Esophagus muscularis mucosa (tissue), 3 donors: ENCODE data around the gene ZFR.

Source experiments
- CTCF ChIP-seq, 3 experiments: fragments of 200-600 bp in 2 of 3; fragments of 450-650 bp in 1 of 3; sonication (generic) in 2 of 3; IDR thresholded peaks; one replicate each; pipeline ENCODE4 v1.5.1; 2017 to 2019; ENCODE audit warnings: antibody characterized with exemption in 3 of 3, mild to moderate bottlenecking in 2 of 3, moderate library complexity in 1 of 3
- EP300 ChIP-seq: sonication (generic); formaldehyde crosslinking; IDR thresholded peaks from one replicate; pipeline ENCODE4 v1.6.1; 2017; ENCODE audit warnings: antibody characterized with exemption

GRCh38 chr5:32443145-32443540, 1.4 kb downstream of the ZFR start:
- no peak for TF ChIP-seq CTCF (IDR thresholded peaks at IDR 0.05)
- no peak for TF ChIP-seq EP300
